Upper lobe of right lung (tissue), 1 donor: ENCODE results near the gene CRAT. TPM values are rescaled to one million over a fixed set of nuclear protein-coding genes. Genes with fewer than 3 reads are reported as not detected.

Experiments used
- ATAC-seq: fragments of 200-7000 bp; cut with Tn5 transposase; one replicate; pipeline ENCODE4 v1.9.1; 2020; ENCODE audit warnings: mild to moderate bottlenecking, moderate library complexity
- DNase-seq: peaks from one replicate; pipeline ENCODE4 v3.0.0-alpha.2; 2020
- H3K27ac ChIP-seq: fragments of 200-600 bp; one replicate; pipeline ENCODE4 v1.8.0; 2022
- H3K27me3 ChIP-seq: fragments of 200-600 bp; one replicate; pipeline ENCODE4 v1.8.0; 2022; ENCODE audit warnings: mild to moderate bottlenecking
- H3K36me3 ChIP-seq: fragments of 200-600 bp; one replicate; pipeline ENCODE4 v1.8.0; 2022
- H3K4me1 ChIP-seq: fragments of 200-600 bp; one replicate; pipeline ENCODE4 v1.8.0; 2022
- H3K4me3 ChIP-seq: fragments of 200-600 bp; one replicate; pipeline ENCODE4 v1.8.0; 2022; ENCODE audit warnings: mild to moderate bottlenecking
- H3K9me3 ChIP-seq: fragments of 200-600 bp; one replicate; pipeline ENCODE4 v1.8.0; 2022
- CTCF ChIP-seq: fragments of 200-600 bp; IDR thresholded peaks from one replicate; pipeline ENCODE4 v1.8.0; 2022; ENCODE audit warnings: antibody characterized with exemption
- intact Hi-C: fragments of 100-400 bp; cut with DNase I; formaldehyde crosslinking; loops from one replicate; pipeline ENCODE4 v1.11.0; 2022
- total RNA-seq: library from RNA; stranded (reverse); fragmentation: NEBNext Ultra II Directional; extraction: Animal tissue kit (Norgen Biotek cat#: 25700); gene quantifications from one replicate; pipeline ENCODE4 v1.2.1, GENCODE V29; 2021
- donor health status: DM: no; HTN: yes; CAD: no; lungs with severe emphysema.

Gene CRAT
- total RNA-seq, 1 donor from 2014 or later: 22.8 TPM

- no peaks in the 10 kb centered on the region for H3K27me3 ChIP-seq
- no peak for TF ChIP-seq CTCF
- intact Hi-C loops: no loop called here
- H3K27ac ChIP-seq: no peak overlapping the region
- DNase-seq: no peak
- peaks cover 60% of the 10 kb centered on the region for H3K36me3 ChIP-seq
- no peaks in the 10 kb centered on the region for H3K9me3 ChIP-seq
- ATAC-seq: peak; percentile 77
- H3K4me3 ChIP-seq: no peak overlapping the region
- peaks cover 3% of the 10 kb centered on the region for H3K4me1 ChIP-seq
Measured at GRCh38 chr9:129058965-129059795, 51.4 kb downstream of the CRAT start.

DNA sequence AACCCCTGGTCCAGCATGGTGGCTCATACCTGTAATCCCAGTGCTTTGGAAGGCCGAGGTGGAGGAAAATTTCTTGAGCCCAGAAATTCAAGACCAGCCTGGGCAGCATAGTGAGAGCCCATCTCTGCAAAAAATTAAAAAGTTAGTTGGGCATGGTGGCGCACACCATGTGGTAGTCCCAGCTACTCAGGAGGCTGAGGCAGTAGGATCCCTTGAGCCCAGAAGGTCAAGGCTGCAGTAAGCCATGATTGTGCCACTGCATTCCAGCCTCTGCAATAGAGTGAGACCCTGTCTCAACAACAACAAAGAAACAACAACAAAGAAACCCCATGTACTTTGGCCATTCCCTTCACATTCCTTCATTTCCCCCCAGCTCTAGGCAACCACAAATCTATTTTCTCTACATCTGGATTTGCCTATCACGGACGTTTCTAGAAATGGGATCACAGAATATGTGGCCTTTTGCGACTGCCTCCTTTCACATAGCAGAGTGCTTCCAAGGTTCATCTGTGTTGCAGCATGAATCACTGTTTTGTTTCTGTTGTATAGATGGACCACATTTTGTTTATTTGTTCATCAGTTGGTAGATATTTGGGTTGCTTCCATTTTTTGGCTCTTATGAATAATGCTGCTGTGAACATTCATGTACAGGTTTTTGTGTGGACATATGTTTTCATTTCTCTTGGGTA lies 56.3 kb downstream of the CRAT start:
- no peak for ATAC-seq
- intact Hi-C loops: no loop called here
- Histone ChIP-seq H3K27ac (no peak overlapping the region), H3K4me1 (peaks cover 3% of the 10 kb centered on the region), H3K36me3 (peaks cover 43% of the 10 kb centered on the region), H3K4me3 (no peak overlapping the region), H3K9me3 (no peaks in the 10 kb centered on the region), H3K27me3 (no peaks in the 10 kb centered on the region)
- TF ChIP-seq CTCF: no peak
- DNase-seq: no peak

DNA sequence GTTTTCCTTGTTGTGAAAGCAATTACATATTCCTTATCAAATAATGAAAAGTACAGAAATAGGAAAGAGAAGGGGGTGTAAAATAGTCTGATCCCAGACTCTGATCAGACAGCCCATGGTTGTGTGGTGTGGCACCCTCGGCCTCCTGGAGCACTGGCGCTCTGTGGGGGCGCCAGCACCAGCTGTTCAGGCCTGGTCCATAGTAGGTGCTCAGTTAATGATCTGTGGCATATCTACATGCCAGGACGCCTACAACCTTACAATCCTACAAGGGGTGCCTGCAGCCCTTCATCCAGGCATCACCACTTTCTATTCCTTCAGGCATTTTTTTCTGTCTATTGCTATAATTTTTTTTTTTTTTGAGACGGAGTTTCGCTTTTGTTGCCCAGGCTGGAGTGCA lies 57.6 kb downstream of the CRAT start:
- Histone ChIP-seq H3K36me3 (peaks cover 47% of the 10 kb centered on the region), H3K27me3 (no peaks in the 10 kb centered on the region), H3K9me3 (no peaks in the 10 kb centered on the region), H3K4me1 (peaks cover 2% of the 10 kb centered on the region), H3K4me3 (no peak overlapping the region), H3K27ac (peak overlapping the region; percentile 51)
- no peak for DNase-seq
- no peak for TF ChIP-seq CTCF
- ATAC-seq: no peak
- intact Hi-C loops: no loop called here

GRCh38 chr9:129052592-129052991 lies 58.0 kb downstream of the CRAT start:
- H3K4me1 ChIP-seq: no peaks in the 10 kb centered on the region
- DNase-seq: peak; percentile 93
- TF ChIP-seq CTCF: no peak
- H3K9me3 ChIP-seq: no peaks in the 10 kb centered on the region
- H3K27me3 ChIP-seq: no peaks in the 10 kb centered on the region
- H3K27ac ChIP-seq: peak overlapping the region; percentile 51
- intact Hi-C loops: no loop called here
- H3K36me3 ChIP-seq: peaks cover 52% of the 10 kb centered on the region
- no peak overlapping the region for H3K4me3 ChIP-seq
- peak; percentile 95 for ATAC-seq

Other genes with a start within 250 kb of the CRAT start
- gene KYAT1, start 228.8 kb downstream of the CRAT start, total RNA-seq: 6.6 TPM
- gene LRRC8A, start 228.7 kb downstream of the CRAT start, total RNA-seq: 68.1 TPM
- 46.5 TPM for gene PHYHD1, start 189.8 kb downstream of the CRAT start, total RNA-seq
- gene DOLK, start 163.2 kb downstream of the CRAT start, total RNA-seq: 15.5 TPM
- gene NUP188, start 163.1 kb downstream of the CRAT start, total RNA-seq: 49.6 TPM
- 88.4 TPM for gene SH3GLB2, start 82.5 kb downstream of the CRAT start, total RNA-seq
- gene MIGA2, start 74.2 kb downstream of the CRAT start, total RNA-seq: 20.7 TPM
- gene DOLPP1, start 29.7 kb downstream of the CRAT start, total RNA-seq: 13.2 TPM
- gene PTPA, start 622 bp upstream of the CRAT start, total RNA-seq: 115 TPM
- 9.6 TPM for gene IER5L, start 67.5 kb upstream of the CRAT start, total RNA-seq